Fibroblast of lung (primary cell): Measurements from ENCODE around the gene MARK3.

ENCODE experiments used
- EZH2 ChIP-seq: IDR thresholded peaks from 2 replicates; pipeline ENCODE4 v1.5.1; 2012; ENCODE audit warnings: low read length, control low read depth, mild to moderate bottlenecking; ENCODE audit errors: missing control alignments
- TF ChIP-seq, protein P1 (sequence below), 2 donors: IDR thresholded peaks in 1 of 2; conservative IDR thresholded peaks in 1 of 2; 1 replicate in 1 of 2; 2 replicates in 1 of 2; pipeline ENCODE4 v1.5.1; 2011 to 2012; ENCODE audit warnings: low read length in 2 of 2, control low read depth in 1 of 2, inconsistent platforms in 1 of 2, low read depth in 1 of 2, mild to moderate bottlenecking in 1 of 2

DNA sequence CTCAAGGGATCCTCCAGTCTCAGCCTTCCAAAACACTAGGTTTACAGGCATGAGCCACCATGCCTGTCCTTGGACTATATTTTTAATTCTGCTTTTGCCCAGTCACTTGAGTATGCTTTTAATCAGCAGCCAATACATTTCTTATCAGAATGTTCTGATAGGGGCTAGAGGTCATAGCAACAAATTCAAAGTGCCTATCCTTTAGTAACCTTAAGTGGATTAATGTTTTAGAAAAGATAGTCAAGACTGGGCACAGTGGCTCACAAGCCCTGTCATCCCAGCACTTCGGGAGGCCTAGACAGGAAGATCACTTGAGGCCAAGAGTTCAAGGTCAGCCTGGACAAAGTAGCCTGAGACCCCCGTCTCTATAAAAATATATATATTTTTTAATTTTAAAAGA is 100.3 kb downstream of the MARK3 start:
- TF ChIP-seq, protein P1, sequence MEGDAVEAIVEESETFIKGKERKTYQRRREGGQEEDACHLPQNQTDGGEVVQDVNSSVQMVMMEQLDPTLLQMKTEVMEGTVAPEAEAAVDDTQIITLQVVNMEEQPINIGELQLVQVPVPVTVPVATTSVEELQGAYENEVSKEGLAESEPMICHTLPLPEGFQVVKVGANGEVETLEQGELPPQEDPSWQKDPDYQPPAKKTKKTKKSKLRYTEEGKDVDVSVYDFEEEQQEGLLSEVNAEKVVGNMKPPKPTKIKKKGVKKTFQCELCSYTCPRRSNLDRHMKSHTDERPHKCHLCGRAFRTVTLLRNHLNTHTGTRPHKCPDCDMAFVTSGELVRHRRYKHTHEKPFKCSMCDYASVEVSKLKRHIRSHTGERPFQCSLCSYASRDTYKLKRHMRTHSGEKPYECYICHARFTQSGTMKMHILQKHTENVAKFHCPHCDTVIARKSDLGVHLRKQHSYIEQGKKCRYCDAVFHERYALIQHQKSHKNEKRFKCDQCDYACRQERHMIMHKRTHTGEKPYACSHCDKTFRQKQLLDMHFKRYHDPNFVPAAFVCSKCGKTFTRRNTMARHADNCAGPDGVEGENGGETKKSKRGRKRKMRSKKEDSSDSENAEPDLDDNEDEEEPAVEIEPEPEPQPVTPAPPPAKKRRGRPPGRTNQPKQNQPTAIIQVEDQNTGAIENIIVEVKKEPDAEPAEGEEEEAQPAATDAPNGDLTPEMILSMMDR (conservative IDR thresholded peaks at IDR 0.05 in 1 of 2, IDR thresholded peaks at IDR 0.05 in 1 of 2; ENCODE audit: low read depth in 1 of 2, low read length in 2 of 2) = no peak
- TF ChIP-seq EZH2 = no peak
